HEK293T (cell line): ENCODE measurements around the gene TMEM145.

Experiments
- ELF4 ChIP-seq: fragments of 450-650 bp; IDR thresholded peaks from 2 replicates; pipeline ENCODE4 v1.6.1; 2017; ENCODE audit warnings: antibody characterized with exemption
- FOXA1 ChIP-seq: fragments of 450-650 bp; IDR thresholded peaks from 2 replicates; pipeline ENCODE4 v1.6.1; 2016; ENCODE audit warnings: mild to moderate bottlenecking
- FOXK2 ChIP-seq: fragments of 450-650 bp; IDR thresholded peaks from 2 replicates; pipeline ENCODE4 v1.6.1; 2016; ENCODE audit warnings: mild to moderate bottlenecking
- FOXM1 ChIP-seq: fragments of 450-650 bp; IDR thresholded peaks from 2 replicates; pipeline ENCODE4 v1.6.1; 2017; ENCODE audit warnings: mild to moderate bottlenecking, borderline replicate concordance
- SP1 ChIP-seq: fragments of 450-650 bp; IDR thresholded peaks from 2 replicates; pipeline ENCODE4 v1.6.1; 2017
- TARDBP ChIP-seq: fragments of 450-650 bp; IDR thresholded peaks from 2 replicates; pipeline ENCODE4 v1.6.1; 2016
- ZNF384 ChIP-seq: fragments of 450-650 bp; IDR thresholded peaks from 2 replicates; pipeline ENCODE4 v1.6.1; 2016

DNA sequence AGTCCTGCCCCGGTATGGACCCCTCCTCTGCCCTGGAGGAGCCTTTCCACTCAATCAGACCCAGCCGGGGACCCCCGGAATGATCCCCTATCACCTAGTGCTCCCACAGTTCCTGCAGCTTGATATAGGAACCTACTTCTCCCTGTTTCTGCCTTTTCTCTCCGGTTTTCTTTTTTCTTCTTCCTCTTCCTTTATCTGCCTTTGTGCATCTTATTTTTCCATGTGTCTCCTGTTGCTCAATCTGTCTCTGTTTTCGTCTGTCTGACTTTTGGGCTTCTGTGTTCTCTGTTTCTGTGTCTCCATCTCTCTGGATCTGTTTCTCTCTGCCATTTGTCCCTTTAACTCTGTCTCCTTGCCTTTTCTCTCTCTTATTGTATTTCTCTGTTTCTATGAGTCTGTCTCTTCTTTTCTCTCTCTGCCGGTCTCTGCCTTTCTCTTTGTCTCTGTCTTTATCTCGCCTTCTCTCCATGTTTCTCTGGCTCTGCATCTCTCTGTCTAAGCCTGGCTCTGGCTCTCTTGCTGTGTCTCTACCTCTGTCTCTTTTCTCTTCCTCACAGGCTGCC, 22.3 kb downstream of the TMEM145 start:
- TF ChIP-seq ELF4 (no peak), FOXA1 (no peak), SP1 (no peak), TARDBP (no peak), ZNF384 (no peak), FOXM1 (no peak), FOXK2 (no peak)
